ENCODE results near the gene FNDC10.
"Not testable (repeated sequence)": the region's sequence is repeated elsewhere in the genome, so short reads cannot be mapped to it uniquely, and the experiment has no call there.

The FNDC10 gene

DNA sequence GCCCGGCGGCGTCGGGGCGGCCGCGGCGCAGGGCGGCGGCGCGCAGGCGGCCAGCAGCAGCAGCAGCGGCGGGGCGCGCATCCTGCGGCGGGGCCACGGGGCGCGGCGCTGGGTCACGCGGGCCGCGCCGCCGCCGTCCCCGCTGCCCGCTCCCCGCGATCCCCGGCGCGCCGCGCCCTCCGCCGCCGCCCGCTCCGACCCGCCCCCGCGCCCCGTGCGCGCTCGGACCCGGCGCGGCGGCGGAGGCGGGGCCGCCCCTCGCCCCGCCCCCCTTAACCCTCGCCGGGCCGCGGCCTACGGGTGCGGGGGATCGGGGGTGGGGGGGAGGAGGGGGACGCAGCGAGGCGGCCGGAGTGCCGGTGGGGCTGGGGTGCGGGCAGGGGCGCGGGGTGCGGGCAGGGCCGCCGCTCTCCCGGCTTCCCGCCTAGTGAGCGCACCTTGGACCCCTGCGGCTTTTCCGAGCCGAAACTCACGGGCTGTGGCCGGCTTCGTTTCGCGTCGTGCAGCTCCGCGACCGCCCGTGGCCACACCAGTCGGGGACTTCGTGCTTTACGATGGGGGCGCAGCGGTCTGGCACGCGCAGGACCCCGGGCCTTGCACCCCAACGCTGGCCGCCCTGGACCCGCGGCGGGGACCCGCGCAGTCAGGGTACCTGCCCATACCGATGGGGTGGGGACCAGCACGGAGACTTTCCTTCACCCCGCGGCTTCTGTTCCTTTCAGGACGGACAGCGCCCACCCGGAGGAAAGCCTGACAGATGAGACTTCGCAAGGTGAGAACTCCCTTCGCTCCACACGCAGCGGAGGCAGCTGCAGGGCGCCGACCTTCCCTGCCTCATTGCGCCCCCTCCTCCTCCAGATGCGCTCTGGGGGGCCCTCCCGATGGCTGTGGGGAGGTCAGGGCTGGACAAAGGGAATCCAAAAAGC is at the start of gene FNDC10:
FNDC10 (minus strand) TSS at position 201 of the 926 bp plus-strand sequence; CDS start at position 81, 120 bp downstream.
- Histone ChIP-seq H3K9ac (ENCODE audit: low read length) (no peak within 1 kb of the TSS), H3K9me3 (ENCODE audit: control insufficient read depth, low read length) (no peaks in the 10 kb centered on the region), H3K4me3 (ENCODE audit: low read length) (no peak within 1 kb of the TSS), H3K36me3 (ENCODE audit: control insufficient read depth, insufficient read depth, low read length) (no peaks in the 10 kb centered on the region), H3K27me3 (ENCODE audit: control insufficient read depth, insufficient read depth, low read length) (peaks cover 48% of the 10 kb centered on the region), H3K4me1 (ENCODE audit: control insufficient read depth, insufficient read depth, low read length) (peaks cover 7% of the 10 kb centered on the region)

DNA sequence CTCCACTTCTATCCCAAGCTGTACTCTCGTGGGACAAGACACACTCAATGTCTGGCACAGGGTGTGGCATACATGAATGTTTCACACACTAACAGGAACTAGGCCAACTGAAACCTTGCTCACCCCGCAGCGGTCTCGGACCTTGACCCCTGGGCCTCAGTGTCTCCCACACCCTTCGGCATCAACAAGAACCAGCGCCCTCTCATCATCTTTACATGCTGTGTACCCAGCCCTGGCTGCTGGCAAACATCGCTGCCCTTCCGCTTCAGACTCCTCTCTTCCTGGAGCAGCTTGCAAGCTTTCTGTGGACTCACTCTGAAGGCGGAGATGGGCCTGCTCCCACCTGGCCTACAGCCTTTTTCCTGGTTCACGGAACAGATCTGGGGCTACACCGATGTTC is 48.3 kb upstream of the FNDC10 start:
- not testable (repeated sequence) for H3K9me3 ChIP-seq (ENCODE audit: control insufficient read depth, low read length); H3K27me3 ChIP-seq (ENCODE audit: control insufficient read depth, insufficient read depth, low read length); H3K9ac ChIP-seq (ENCODE audit: low read length); H3K4me1 ChIP-seq (ENCODE audit: control insufficient read depth, insufficient read depth, low read length); H3K36me3 ChIP-seq (ENCODE audit: control insufficient read depth, insufficient read depth, low read length); H3K4me3 ChIP-seq (ENCODE audit: low read length)

DNA sequence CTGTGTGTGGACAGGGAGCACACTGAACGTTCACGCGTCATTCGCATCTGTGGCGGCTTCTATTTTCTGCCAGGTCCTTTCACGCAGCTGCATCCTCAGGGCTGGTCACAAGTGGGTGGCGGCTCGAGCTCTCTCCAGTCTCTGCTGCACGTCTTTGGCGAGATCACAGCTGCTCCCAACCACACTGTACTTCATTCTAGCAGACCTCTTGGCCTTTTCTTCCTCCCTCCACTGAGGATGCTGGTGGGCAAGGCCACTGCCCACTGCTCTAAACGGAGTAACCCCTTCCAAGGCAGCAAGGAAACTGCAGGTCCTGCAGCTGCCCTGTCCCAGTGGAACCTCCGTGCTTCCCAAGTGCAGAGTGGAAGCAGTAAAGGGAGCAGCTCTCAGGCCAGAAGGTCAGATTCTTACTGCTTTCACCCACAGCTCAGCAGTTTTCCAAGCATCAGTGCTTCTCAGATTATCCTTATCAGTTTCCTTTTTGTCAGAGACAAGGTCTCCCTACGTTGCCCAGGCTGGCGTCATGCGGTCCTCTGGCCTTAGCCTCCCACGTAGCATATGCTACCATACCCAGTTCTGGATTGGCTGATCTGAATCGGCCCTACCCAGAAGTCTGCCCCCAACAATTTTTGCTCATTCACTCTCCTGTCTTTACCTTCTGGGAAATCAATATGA is 47.8 kb upstream of the FNDC10 start:
- not testable (repeated sequence) for H3K4me3 ChIP-seq (ENCODE audit: low read length); H3K4me1 ChIP-seq (ENCODE audit: control insufficient read depth, insufficient read depth, low read length); H3K27me3 ChIP-seq (ENCODE audit: control insufficient read depth, insufficient read depth, low read length); H3K9me3 ChIP-seq (ENCODE audit: control insufficient read depth, low read length); H3K9ac ChIP-seq (ENCODE audit: low read length); H3K36me3 ChIP-seq (ENCODE audit: control insufficient read depth, insufficient read depth, low read length)

DNA sequence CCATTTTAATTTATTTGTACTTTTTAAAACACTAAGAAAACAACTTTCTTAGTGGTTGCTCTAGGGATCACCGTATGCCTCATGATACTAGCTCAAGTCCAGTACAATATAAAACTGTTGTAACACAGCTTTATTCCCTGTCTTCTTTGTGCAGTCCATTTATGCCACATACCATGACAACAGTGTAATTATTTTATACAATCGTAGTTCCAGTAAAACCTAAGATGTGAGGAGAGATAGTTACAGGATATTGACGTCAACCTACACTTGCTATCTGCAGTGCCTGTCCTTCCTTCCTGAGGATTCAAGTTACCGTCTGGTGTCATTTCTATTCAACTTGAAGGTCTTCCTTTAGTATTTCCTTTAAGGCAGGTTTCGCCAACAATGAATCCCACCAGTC is 46.4 kb upstream of the FNDC10 start:
- not testable (repeated sequence) for H3K4me3 ChIP-seq (ENCODE audit: low read length); H3K9ac ChIP-seq (ENCODE audit: low read length); H3K36me3 ChIP-seq (ENCODE audit: control insufficient read depth, insufficient read depth, low read length); H3K27me3 ChIP-seq (ENCODE audit: control insufficient read depth, insufficient read depth, low read length); H3K9me3 ChIP-seq (ENCODE audit: control insufficient read depth, low read length); H3K4me1 ChIP-seq (ENCODE audit: control insufficient read depth, insufficient read depth, low read length)

DNA sequence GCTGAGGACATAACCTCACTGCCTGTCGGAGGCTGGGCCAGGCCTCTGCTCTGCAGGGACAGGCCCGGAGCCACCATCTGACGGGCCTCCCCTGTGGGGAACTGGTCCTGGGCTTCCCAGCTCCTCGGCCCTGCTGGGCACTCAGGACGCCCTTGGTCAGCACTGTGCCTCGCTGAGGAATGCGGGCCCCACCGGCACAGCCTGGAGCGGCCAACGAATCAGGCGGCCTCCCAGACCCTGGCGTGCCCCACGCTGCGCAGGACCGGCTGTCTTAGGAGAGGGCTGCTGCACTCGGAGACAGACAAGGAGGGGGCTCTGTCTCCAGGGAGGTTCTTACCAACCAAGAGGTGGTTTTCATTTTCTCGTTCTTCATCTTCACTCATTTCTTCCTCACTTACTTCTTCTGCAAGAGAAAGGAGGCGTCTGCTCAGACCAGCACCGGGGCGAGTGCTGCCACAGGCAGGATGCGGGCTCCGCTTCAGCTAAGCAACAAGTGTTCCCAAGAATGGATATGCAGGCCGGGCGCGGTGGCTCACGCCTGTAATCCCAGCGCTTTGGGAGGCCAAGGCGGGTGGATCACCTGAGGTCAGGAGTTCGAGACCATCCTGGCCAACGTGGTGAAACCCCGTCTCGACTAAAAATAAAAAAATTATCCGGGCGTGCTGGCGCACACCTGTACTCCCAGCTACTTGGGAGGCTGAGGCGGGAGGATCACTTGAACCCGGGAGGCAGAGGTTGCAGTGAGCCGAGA is 41.0 kb upstream of the FNDC10 start:
- not testable (repeated sequence) for H3K4me1 ChIP-seq (ENCODE audit: control insufficient read depth, insufficient read depth, low read length); H3K27me3 ChIP-seq (ENCODE audit: control insufficient read depth, insufficient read depth, low read length); H3K4me3 ChIP-seq (ENCODE audit: low read length); H3K36me3 ChIP-seq (ENCODE audit: control insufficient read depth, insufficient read depth, low read length); H3K9me3 ChIP-seq (ENCODE audit: control insufficient read depth, low read length); H3K9ac ChIP-seq (ENCODE audit: low read length)

DNA sequence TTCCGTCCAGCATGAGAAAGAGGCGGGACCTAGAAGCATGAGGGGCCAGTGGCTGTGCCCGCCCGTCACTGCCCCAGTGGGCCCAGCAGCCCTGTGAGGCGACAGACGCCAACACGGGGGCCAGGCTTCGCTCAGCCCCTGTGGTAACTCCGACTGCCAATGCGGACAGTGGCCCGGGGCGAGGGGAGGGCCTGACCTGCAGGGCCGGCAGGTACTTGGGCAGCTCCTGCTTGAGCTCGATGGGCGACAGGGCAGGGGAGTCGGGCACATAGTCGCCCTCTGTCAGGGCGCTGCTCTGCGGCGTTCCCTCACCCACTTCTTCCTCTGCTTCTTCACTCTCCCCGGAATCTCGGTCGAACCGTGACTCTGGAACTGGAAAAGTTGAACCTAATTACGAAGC is 40.1 kb upstream of the FNDC10 start:
- not testable (repeated sequence) for H3K4me3 ChIP-seq (ENCODE audit: low read length); H3K4me1 ChIP-seq (ENCODE audit: control insufficient read depth, insufficient read depth, low read length); H3K9me3 ChIP-seq (ENCODE audit: control insufficient read depth, low read length); H3K36me3 ChIP-seq (ENCODE audit: control insufficient read depth, insufficient read depth, low read length); H3K27me3 ChIP-seq (ENCODE audit: control insufficient read depth, insufficient read depth, low read length); H3K9ac ChIP-seq (ENCODE audit: low read length)

DNA sequence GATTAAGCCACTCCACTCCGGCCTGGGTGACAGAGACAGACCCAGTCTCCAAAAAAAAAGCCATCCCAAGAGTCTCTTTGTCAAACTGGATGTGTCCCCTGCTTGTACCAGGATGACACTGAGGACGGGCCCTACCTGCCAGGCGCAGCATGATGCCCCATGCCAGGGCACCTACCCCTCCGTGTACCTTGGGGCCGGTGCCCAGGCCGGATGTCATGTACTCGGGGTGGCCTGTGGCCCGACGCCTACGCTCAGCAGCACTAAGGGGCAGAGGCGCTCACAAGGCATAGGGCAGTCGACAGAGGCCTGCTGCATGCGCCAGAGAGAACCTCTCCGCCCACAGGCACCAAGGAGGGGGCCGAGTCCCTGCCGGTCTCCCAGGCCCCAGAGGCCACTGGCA is 39.4 kb upstream of the FNDC10 start:
- not testable (repeated sequence) for H3K36me3 ChIP-seq (ENCODE audit: control insufficient read depth, insufficient read depth, low read length); H3K27me3 ChIP-seq (ENCODE audit: control insufficient read depth, insufficient read depth, low read length); H3K4me1 ChIP-seq (ENCODE audit: control insufficient read depth, insufficient read depth, low read length); H3K9ac ChIP-seq (ENCODE audit: low read length); H3K9me3 ChIP-seq (ENCODE audit: control insufficient read depth, low read length); H3K4me3 ChIP-seq (ENCODE audit: low read length)

DNA sequence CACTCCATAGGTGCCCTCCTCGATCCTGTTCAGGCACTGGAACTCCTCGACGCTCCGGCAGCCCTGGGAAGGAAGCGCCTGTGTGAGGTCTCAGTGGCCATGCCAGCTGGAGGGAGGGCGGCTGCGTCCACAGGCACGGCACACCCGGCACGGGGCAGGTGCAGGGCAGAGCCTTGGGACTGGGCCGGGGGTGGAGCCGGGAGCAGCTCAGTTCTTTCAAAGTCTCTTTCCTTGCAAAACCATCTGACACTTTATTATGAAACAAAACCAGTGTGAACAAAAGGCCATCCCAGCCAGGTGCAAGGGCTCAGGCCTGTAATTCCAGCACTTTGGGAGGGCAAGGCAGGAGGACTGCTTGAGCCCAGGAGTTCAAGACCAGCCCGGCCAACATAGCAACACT is 38.6 kb upstream of the FNDC10 start:
- not testable (repeated sequence) for H3K4me1 ChIP-seq (ENCODE audit: control insufficient read depth, insufficient read depth, low read length); H3K27me3 ChIP-seq (ENCODE audit: control insufficient read depth, insufficient read depth, low read length); H3K9me3 ChIP-seq (ENCODE audit: control insufficient read depth, low read length); H3K36me3 ChIP-seq (ENCODE audit: control insufficient read depth, insufficient read depth, low read length); H3K4me3 ChIP-seq (ENCODE audit: low read length); H3K9ac ChIP-seq (ENCODE audit: low read length)

DNA sequence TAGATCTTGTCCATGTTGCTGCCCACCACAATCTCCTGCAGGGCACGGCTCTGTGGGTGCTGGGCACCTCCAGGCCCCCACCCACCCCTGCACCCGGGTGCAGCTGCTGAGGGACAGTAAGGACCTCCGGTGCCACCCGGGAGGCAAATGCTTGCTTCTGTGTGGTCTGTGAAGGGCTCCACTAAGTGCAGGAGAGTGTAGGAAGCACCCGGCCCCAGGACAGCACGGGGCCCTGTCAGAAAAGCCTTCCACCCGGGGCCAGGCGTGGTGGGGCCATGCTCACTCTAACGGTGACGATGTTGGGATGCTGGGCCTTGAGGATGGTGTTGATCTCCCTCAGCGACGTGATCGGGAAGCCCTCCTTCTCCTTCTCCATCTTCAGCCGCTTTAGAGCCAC is 37.5 kb upstream of the FNDC10 start:
- H3K36me3 ChIP-seq (ENCODE audit: control insufficient read depth, insufficient read depth, low read length); H3K4me1 ChIP-seq (ENCODE audit: control insufficient read depth, insufficient read depth, low read length); H3K4me3 ChIP-seq (ENCODE audit: low read length); H3K9ac ChIP-seq (ENCODE audit: low read length); H3K27me3 ChIP-seq (ENCODE audit: control insufficient read depth, insufficient read depth, low read length); H3K9me3 ChIP-seq (ENCODE audit: control insufficient read depth, low read length): not testable (repeated sequence)

DNA sequence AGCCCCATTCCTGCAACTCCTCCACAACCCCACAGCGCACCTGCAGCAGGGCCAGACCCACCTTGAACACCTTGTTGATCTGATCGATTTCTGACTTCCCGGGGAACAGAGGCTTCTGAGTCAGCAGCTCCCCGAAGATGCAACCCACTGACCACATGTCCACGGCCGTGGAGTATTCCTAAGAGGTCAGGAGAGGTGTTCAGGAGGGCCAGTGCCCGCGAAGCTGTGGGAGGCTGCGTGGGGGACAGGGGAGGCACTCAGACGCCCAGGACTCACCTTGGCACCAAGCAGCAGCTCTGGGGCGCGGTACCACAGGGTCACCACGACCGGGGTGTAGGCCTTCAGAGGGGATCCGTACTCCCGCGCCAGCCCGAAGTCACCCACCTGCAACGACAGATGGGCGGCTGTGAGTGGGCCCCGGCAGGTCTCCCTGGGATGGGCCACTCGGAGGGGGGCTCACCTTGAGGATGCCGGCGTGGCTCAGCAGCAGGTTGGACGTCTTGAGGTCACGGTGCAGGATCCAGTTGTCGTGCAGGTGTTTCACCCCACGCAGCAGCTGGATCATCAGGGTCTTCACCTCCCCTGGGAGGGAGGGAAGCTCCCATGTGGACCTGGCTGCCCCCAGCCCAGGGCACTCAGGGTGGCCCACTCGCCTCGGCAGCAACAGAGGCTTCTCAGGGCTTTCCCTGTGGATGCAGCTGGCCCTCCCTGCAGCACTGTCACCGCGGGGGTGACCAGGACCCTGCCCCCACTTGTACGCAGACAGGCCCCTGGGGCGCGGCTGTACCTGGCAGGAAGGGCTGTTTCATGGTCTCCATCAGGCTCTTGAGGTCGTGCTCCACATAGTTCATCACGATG is 36.9 kb upstream of the FNDC10 start:
- H3K4me1 ChIP-seq (ENCODE audit: control insufficient read depth, insufficient read depth, low read length); H3K36me3 ChIP-seq (ENCODE audit: control insufficient read depth, insufficient read depth, low read length); H3K9ac ChIP-seq (ENCODE audit: low read length); H3K9me3 ChIP-seq (ENCODE audit: control insufficient read depth, low read length); H3K4me3 ChIP-seq (ENCODE audit: low read length); H3K27me3 ChIP-seq (ENCODE audit: control insufficient read depth, insufficient read depth, low read length): not testable (repeated sequence)

DNA sequence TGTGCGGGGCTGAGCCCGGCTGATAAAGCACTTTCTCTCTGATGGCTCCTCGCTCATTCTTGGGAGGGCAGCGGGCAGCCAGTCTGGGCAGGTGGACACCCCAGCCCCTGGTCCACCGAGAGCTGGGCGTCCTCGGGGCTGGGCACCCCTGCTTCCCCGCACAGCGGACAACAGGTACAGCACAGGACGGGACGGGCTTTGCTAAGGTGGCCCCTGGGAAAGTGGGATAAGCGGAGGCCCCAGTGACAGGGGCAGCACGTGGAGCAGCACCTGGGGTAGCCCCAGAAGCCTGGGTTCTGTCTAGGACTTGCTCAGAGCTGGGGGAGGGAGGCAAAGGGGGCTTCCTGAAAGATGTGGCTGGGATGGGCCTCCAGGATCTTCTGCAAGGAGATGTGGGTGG is 34.7 kb upstream of the FNDC10 start:
- not testable (repeated sequence) for H3K36me3 ChIP-seq (ENCODE audit: control insufficient read depth, insufficient read depth, low read length); H3K9me3 ChIP-seq (ENCODE audit: control insufficient read depth, low read length); H3K4me1 ChIP-seq (ENCODE audit: control insufficient read depth, insufficient read depth, low read length); H3K4me3 ChIP-seq (ENCODE audit: low read length); H3K9ac ChIP-seq (ENCODE audit: low read length)
- peaks cover 14% of the 10 kb centered on the region for H3K27me3 ChIP-seq (ENCODE audit: control insufficient read depth, insufficient read depth, low read length)

Data from mucosa of stomach (tissue), 1 donor.